ENCODE measurements around the gene OLA1. TPM values are rescaled to one million over a fixed set of nuclear protein-coding genes. Genes with fewer than 3 reads are reported as not detected.

The OLA1 gene
- total and polyA plus RNA-seq, 2 experiments from 2014 or later: 94.0 to 150 TPM

DNA sequence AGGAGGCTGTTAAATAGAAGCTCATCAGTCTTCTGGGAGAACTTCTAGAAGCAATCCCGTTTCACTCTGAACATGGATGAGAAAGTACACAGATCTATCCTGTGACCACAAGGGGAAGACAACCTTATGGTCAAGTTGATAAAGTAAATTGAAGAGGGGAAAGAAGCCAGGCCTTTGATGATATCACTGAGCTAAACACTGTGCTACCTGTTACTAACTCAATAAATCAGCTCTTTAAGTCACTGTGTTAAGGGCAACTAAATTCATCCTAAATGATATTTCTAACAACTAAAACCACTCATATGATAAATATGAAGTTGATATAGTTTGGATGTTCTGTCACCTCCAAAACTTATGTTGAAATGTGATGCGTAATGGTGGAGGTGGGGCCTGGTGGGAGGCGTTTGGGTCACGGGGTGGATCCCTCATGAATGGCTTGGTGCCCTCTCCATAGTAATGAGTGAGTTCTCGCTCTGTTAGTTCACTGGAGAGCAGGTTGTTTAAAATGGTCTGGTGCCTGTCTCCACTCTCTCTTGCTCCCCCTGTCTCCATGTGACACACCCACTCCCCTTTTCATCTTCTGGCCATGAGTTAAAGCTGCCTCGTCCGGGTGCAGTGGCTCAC, 23.6 kb downstream of the OLA1 start:
- peaks cover 11% of the 10 kb centered on the region for H3K36me3 ChIP-seq
- H3K4me1 ChIP-seq (ENCODE audit: low read depth): no peaks in the 10 kb centered on the region
- no peak for TF ChIP-seq CTCF (IDR thresholded peaks at IDR 0.05; ENCODE audit: low read depth, low read length)
- no peak for DNase-seq (ENCODE audit: low read depth in 1 of 2, low spot score in 1 of 2)
- no peak overlapping the region for H3K4me3 ChIP-seq
- H3K27ac ChIP-seq: no peak overlapping the region
- H3K27me3 ChIP-seq: no peaks in the 10 kb centered on the region
- H3K9me3 ChIP-seq (ENCODE audit: low read depth): no peaks in the 10 kb centered on the region

DNA sequence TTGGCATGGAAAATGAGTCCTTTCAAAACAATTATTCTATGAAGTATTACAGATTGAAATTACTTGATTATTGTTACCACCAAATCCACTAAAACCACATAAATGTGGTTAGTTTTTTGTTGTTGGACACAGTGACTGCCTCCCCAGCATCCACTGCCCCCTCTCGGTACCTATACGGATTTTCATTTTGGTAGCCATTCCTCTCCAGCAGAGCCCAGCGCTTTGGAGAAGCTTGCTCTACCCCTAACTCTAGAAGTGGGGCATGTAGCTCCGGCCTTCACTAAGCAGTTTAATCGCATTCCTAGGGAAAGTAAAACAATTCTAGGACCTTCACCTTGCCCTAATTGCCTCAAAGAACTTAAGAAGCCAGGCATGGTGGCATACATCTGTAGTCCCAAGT, 24.2 kb downstream of the OLA1 start:
- no peak overlapping the region for H3K27ac ChIP-seq
- DNase-seq (ENCODE audit: low read depth in 1 of 2, low spot score in 1 of 2): no peak
- H3K36me3 ChIP-seq: peaks cover 11% of the 10 kb centered on the region
- no peaks in the 10 kb centered on the region for H3K27me3 ChIP-seq
- H3K4me3 ChIP-seq: no peak overlapping the region
- no peaks in the 10 kb centered on the region for H3K9me3 ChIP-seq (ENCODE audit: low read depth)
- H3K4me1 ChIP-seq (ENCODE audit: low read depth): no peaks in the 10 kb centered on the region
- TF ChIP-seq CTCF (IDR thresholded peaks at IDR 0.05; ENCODE audit: low read depth, low read length): no peak

DNA sequence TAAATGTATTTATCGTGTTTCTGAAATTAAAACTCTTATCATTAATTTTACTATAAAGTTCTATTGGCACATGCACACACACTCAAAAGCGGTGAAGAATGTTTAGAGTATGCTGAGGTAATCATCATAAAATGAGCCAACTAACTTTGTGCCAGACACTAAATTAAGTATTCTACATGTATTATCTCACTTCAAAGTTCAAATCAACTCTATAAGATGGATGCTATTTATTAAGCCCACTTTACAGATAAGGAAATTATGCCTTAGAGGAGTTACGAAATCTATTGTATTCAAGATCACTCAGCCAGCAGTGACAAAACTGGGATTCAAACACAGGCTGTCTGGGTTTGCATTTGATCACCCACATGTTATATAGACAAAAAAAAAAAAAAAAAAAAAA, 24.9 kb downstream of the OLA1 start:
- no peaks in the 10 kb centered on the region for H3K4me1 ChIP-seq (ENCODE audit: low read depth)
- no peak overlapping the region for H3K4me3 ChIP-seq
- no peak for TF ChIP-seq CTCF (IDR thresholded peaks at IDR 0.05; ENCODE audit: low read depth, low read length)
- H3K27me3 ChIP-seq: no peaks in the 10 kb centered on the region
- no peaks in the 10 kb centered on the region for H3K9me3 ChIP-seq (ENCODE audit: low read depth)
- H3K36me3 ChIP-seq: peaks cover 8% of the 10 kb centered on the region
- no peak overlapping the region for H3K27ac ChIP-seq
- DNase-seq (ENCODE audit: low read depth in 1 of 2, low spot score in 1 of 2): peak in 1 of 2 donors; percentile 6

GRCh38 chr2:174222154-174222553, 26.2 kb downstream of the OLA1 start:
- no peaks in the 10 kb centered on the region for H3K27me3 ChIP-seq
- DNase-seq (ENCODE audit: low read depth in 1 of 2, low spot score in 1 of 2): no peak
- H3K27ac ChIP-seq: no peak overlapping the region
- no peak for TF ChIP-seq CTCF (IDR thresholded peaks at IDR 0.05; ENCODE audit: low read depth, low read length)
- peaks cover 6% of the 10 kb centered on the region for H3K36me3 ChIP-seq
- no peaks in the 10 kb centered on the region for H3K4me1 ChIP-seq (ENCODE audit: low read depth)
- H3K4me3 ChIP-seq: no peak overlapping the region
- no peaks in the 10 kb centered on the region for H3K9me3 ChIP-seq (ENCODE audit: low read depth)

DNA sequence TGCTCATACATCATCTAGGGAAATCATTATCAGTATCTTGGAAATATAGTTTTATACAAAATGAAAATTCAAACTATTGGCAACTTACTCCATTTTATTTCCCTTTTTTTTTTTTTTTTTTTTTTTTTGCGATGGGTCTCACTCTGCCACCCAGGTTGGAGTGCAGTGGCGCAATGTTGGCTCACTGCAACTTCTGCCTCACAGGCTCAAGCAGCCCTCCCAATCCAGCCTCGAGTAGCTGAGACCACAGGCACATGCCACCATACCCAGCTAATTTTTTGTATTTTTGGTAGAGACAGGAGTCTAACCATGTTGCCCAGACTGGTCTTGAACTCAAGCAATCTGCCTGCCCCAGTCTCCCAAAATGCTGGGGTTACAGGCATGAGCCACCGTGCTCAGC, 29.0 kb downstream of the OLA1 start:
- H3K27ac ChIP-seq: no peak overlapping the region
- no peaks in the 10 kb centered on the region for H3K9me3 ChIP-seq (ENCODE audit: low read depth)
- no peak overlapping the region for H3K4me3 ChIP-seq
- no peaks in the 10 kb centered on the region for H3K27me3 ChIP-seq
- H3K36me3 ChIP-seq: peaks cover 3% of the 10 kb centered on the region
- DNase-seq (ENCODE audit: low read depth in 1 of 2, low spot score in 1 of 2): no peak
- no peak for TF ChIP-seq CTCF (IDR thresholded peaks at IDR 0.05; ENCODE audit: low read depth, low read length)
- no peaks in the 10 kb centered on the region for H3K4me1 ChIP-seq (ENCODE audit: low read depth)

Data from cardiac muscle cell (in vitro differentiated cells and primary cell).